Fibroblast of lung (primary cell): Measurements from ENCODE around the gene TDRD9.

ENCODE experiments used
- EZH2 ChIP-seq: IDR thresholded peaks from 2 replicates; pipeline ENCODE4 v1.5.1; 2012; ENCODE audit warnings: low read length, control low read depth, mild to moderate bottlenecking; ENCODE audit errors: missing control alignments
- TF ChIP-seq, protein P1 (sequence below), 2 donors: IDR thresholded peaks in 1 of 2; conservative IDR thresholded peaks in 1 of 2; 1 replicate in 1 of 2; 2 replicates in 1 of 2; pipeline ENCODE4 v1.5.1; 2011 to 2012; ENCODE audit warnings: low read length in 2 of 2, control low read depth in 1 of 2, inconsistent platforms in 1 of 2, low read depth in 1 of 2, mild to moderate bottlenecking in 1 of 2

DNA sequence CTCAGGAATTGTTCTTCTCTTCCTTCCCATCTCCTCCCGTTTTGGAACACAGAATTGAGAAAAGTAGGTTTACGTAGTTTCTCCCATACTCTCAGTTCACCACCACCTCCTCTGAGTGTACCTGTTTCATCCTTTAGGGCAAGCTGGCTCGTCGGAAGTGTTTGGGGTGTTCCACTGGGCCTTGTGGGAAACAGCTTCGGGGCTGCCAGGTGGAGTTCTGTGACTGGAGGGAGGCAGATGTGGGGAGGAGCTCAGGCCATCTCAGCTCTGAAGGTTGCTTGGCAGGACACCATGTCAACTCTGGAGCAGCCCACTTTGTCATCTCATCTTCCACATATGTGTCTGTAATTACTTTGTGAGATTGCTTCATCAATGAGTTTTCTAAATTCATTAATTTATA lies 67.6 kb downstream of the TDRD9 start:
- TF ChIP-seq, protein P1, sequence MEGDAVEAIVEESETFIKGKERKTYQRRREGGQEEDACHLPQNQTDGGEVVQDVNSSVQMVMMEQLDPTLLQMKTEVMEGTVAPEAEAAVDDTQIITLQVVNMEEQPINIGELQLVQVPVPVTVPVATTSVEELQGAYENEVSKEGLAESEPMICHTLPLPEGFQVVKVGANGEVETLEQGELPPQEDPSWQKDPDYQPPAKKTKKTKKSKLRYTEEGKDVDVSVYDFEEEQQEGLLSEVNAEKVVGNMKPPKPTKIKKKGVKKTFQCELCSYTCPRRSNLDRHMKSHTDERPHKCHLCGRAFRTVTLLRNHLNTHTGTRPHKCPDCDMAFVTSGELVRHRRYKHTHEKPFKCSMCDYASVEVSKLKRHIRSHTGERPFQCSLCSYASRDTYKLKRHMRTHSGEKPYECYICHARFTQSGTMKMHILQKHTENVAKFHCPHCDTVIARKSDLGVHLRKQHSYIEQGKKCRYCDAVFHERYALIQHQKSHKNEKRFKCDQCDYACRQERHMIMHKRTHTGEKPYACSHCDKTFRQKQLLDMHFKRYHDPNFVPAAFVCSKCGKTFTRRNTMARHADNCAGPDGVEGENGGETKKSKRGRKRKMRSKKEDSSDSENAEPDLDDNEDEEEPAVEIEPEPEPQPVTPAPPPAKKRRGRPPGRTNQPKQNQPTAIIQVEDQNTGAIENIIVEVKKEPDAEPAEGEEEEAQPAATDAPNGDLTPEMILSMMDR (conservative IDR thresholded peaks at IDR 0.05 in 1 of 2, IDR thresholded peaks at IDR 0.05 in 1 of 2; ENCODE audit: low read depth in 1 of 2, low read length in 2 of 2) = no peak
- TF ChIP-seq EZH2 = no peak
